K562 (cell line): ENCODE measurements around the gene HOXB5. TPM values are rescaled to one million over a fixed set of nuclear protein-coding genes. Genes with fewer than 3 reads are reported as not detected.

Source experiments
- CHAMP1 ChIP-seq: fragments of 450-650 bp; IDR thresholded peaks from 2 replicates; pipeline ENCODE4 v1.6.1; 2016; ENCODE audit warnings: mild to moderate bottlenecking
- CTBP1 ChIP-seq: fragments of 450-650 bp; IDR thresholded peaks from 2 replicates; pipeline ENCODE4 v1.6.1; 2016; ENCODE audit warnings: borderline replicate concordance
- EHMT2 ChIP-seq: fragments of 450-650 bp; IDR thresholded peaks from 2 replicates; pipeline ENCODE4 v1.6.1; 2018; ENCODE audit warnings: antibody characterized with exemption
- FOXM1 ChIP-seq, 2 experiments: fragments of 450-650 bp in 1 of 2; sonication (generic) in 1 of 2; formaldehyde crosslinking in 1 of 2; IDR thresholded peaks; 2 replicates each; pipeline versions ENCODE4 v1.6.1 to v1.9.0; 2017 to 2022; ENCODE audit warnings: low read depth in 2 of 2, mild to moderate bottlenecking in 2 of 2, missing genetic modification reagents in 1 of 2, moderate library complexity in 1 of 2
- L3MBTL2 ChIP-seq: fragments of 450-650 bp; IDR thresholded peaks from 2 replicates; pipeline ENCODE4 v1.6.1; 2016; ENCODE audit warnings: mild to moderate bottlenecking, moderate library complexity
- NR2C1 ChIP-seq, 2 experiments: fragments of 450-650 bp; IDR thresholded peaks; 2 replicates each; pipeline ENCODE4 v1.6.1; 2017; ENCODE audit warnings: mild to moderate bottlenecking in 2 of 2, antibody characterized with exemption in 1 of 2, inconsistent platforms in 1 of 2, missing compliant biosample characterization in 1 of 2, missing genetic modification characterization in 1 of 2
- TFE3 ChIP-seq: fragments of 450-650 bp; formaldehyde crosslinking; IDR thresholded peaks from 2 replicates; pipeline ENCODE4 v1.4.0; 2020; ENCODE audit warnings: mild to moderate bottlenecking, mixed read lengths
- ZC3H8 ChIP-seq: fragments of 450-650 bp; IDR thresholded peaks from 2 replicates; pipeline ENCODE4 v1.6.1; 2017
- ZNF318 ChIP-seq, 2 experiments: fragments of 450-650 bp; IDR thresholded peaks; 2 replicates each; pipeline ENCODE4 v1.6.1; 2016; ENCODE audit warnings: mild to moderate bottlenecking in 2 of 2, borderline replicate concordance in 1 of 2, low read depth in 1 of 2, moderate library complexity in 1 of 2
- ZNF583 ChIP-seq: fragments of 250-450 bp; sonication (Bioruptor Pico); IDR thresholded peaks from 2 replicates; pipeline ENCODE4 v1.4.0; 2020
- polyA plus RNA-seq, 8 experiments: library from polyadenylated mRNA; depleted of rRNA in 4 of 8; stranded (reverse) in 5 of 8; unstranded in 3 of 8; fragments of >200 nt; fragmentation: Nextera tagmentation in 2 of 8; fragmentation: Illumina TruSeq in 1 of 8; extraction: Ambion mirVana in 2 of 8; extraction: Trizol in 1 of 8; gene quantifications; 2 replicates each; pipeline versions ENCODE4 v1.2.1 to v1.2.3, GENCODE V29; 2011 to 2014; ENCODE audit warnings: inconsistent platforms in 1 of 8, missing spikeins in 1 of 8
- total RNA-seq, 7 experiments: library from RNA; depleted of rRNA in 6 of 7; stranded (reverse); fragments of >200 nt in 6 of 7; fragmentation: Illumina TruSeq in 2 of 7; extraction: Trizol in 2 of 7; gene quantifications; 2 replicates each; pipeline versions ENCODE4 v1.2.1 to v1.2.3, GENCODE V29; 2011 to 2021; ENCODE audit warnings: low replicate concordance in 1 of 7
- TF ChIP-seq, protein P1 (sequence below), 2 experiments: fragments of 450-650 bp; IDR thresholded peaks; 2 replicates each; pipeline ENCODE4 v1.6.1; 2016

Gene HOXB5
- total and polyA plus RNA-seq, 9 of the 15 experiments (the other 6 are each of a cell fraction or from before 2014, with no cell fraction given) = 0.24 to 2.7 (median 0.65) TPM

DNA sequence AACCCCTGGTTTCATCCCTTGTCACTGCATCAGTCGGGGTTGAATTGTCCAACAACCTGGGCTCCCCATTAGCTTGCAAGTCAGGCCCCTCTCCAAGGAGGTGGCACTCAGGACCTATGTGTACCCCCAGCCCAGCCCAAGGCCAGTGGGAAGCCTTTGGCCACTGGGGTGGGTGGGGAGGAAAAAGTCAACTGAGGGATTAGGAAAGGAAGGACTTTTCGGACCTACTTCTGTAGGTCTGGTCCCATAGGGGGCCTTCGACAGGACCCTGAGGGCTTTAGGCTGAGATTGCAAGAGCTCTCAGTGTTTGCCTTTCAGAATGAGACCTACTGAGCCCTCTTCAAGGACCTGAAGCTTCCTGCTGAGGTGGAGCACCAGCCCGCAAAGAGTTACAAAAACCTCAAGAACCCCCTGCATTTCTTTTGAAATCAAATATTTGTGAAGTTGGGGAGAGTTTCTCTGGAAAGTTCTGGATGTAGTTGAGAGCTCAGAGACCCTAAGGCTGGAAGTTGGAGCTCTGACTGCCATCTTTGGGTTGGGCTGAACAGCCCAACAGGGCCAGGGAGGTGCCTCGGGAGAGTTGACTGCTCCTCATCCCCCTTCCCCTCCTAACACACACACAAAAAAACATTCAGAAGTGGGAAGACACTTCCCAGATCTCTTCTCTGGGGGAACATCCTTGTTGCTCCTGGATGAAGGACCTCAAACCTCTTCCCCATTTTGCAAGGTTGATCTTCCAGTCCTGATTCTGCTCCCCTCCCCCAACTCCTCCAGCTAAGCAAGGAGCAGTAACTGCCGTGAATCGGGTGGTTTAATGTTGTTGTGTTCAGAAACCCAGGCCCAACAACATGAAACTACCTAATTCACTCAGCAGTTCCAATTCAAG is 38.4 kb upstream of the HOXB5 start (continued):
- TF ChIP-seq ZNF318 (IDR thresholded peaks at IDR 0.05; ENCODE audit: borderline replicate concordance in 1 of 2, low read depth in 1 of 2) = no peak
- no peak for TF ChIP-seq NR2C1 (IDR thresholded peaks at IDR 0.05)
- 0 out of 2 replicates have a peak, but pooled peaks have one; percentile 14 for TF ChIP-seq NR2C1 (tag; IDR thresholded peaks at IDR 0.05)
- TF ChIP-seq ZC3H8 = no peak
- TF ChIP-seq TFE3 (CRISPR knock-in tag) = no peak
- TF ChIP-seq FOXM1 (IDR thresholded peaks at IDR 0.05; ENCODE audit: low read depth) = no peak
- no peak for TF ChIP-seq FOXM1 (CRISPR knock-in tag; IDR thresholded peaks at IDR 0.05; ENCODE audit: low read depth)
- TF ChIP-seq ZNF583 (CRISPR knock-in tag) = peak; percentile 69; the same call in 1 of the 2 replicates
- no peak for TF ChIP-seq CHAMP1
- no peak for TF ChIP-seq L3MBTL2
- TF ChIP-seq, protein P1, sequence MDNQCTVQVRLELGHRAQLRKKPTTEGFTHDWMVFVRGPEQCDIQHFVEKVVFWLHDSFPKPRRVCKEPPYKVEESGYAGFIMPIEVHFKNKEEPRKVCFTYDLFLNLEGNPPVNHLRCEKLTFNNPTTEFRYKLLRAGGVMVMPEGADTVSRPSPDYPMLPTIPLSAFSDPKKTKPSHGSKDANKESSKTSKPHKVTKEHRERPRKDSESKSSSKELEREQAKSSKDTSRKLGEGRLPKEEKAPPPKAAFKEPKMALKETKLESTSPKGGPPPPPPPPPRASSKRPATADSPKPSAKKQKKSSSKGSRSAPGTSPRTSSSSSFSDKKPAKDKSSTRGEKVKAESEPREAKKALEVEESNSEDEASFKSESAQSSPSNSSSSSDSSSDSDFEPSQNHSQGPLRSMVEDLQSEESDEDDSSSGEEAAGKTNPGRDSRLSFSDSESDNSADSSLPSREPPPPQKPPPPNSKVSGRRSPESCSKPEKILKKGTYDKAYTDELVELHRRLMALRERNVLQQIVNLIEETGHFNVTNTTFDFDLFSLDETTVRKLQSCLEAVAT (IDR thresholded peaks at IDR 0.05) = no peak
- TF ChIP-seq CTBP1 = peak; percentile 32; the same call in 1 of the 2 replicates
- no peak for TF ChIP-seq EHMT2
